ENCODE measurements around the gene CMSS1.

GRCh38 chr3:100149130-100149529, 331.5 kb downstream of the CMSS1 start:
- TF ChIP-seq EP300 (IDR thresholded peaks at IDR 0.05), result no peak
- TF ChIP-seq, protein P1, sequence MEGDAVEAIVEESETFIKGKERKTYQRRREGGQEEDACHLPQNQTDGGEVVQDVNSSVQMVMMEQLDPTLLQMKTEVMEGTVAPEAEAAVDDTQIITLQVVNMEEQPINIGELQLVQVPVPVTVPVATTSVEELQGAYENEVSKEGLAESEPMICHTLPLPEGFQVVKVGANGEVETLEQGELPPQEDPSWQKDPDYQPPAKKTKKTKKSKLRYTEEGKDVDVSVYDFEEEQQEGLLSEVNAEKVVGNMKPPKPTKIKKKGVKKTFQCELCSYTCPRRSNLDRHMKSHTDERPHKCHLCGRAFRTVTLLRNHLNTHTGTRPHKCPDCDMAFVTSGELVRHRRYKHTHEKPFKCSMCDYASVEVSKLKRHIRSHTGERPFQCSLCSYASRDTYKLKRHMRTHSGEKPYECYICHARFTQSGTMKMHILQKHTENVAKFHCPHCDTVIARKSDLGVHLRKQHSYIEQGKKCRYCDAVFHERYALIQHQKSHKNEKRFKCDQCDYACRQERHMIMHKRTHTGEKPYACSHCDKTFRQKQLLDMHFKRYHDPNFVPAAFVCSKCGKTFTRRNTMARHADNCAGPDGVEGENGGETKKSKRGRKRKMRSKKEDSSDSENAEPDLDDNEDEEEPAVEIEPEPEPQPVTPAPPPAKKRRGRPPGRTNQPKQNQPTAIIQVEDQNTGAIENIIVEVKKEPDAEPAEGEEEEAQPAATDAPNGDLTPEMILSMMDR (IDR thresholded peaks at IDR 0.05), result no peak
- no peak for TF ChIP-seq POLR2A (IDR thresholded peaks at IDR 0.05; ENCODE audit: low read depth)
- TF ChIP-seq POLR2AphosphoS5 (IDR thresholded peaks at IDR 0.05), result no peak

Data from esophagus muscularis mucosa (tissue), 4 donors.